Measurements from ENCODE around the gene ATP7A.
"Not testable (repeated sequence)": the region's sequence is repeated elsewhere in the genome, so short reads cannot be mapped to it uniquely, and the experiment has no call there.

ATP7A gene

GRCh38 chrX:77910108-77910840 lies at the start of gene ATP7A:
ATP7A (plus strand) TSS chrX:77910693; CDS start chrX:77971642, 60,949 bp downstream.
- DNase-seq (ENCODE audit: low spot score): peak; percentile 88

DNA sequence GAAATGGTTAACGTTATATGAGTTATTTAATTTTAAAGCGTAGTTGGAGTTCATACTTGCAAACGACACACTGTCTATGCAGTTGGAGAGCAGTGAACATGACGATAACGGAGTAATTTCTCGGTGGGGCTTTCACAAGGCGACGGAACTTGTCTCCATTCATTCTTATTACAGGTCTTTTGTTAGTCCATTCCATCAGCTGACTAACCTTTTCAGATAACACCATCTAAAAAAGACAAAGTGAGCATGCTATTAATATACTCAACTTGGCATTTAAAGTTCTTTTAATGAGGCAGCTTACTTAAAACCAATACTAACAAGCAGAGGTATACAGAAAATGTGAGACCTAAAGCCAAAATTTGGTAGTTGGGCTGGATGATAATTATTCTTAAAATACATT lies 35.1 kb upstream of the ATP7A start:
- no peak for DNase-seq (ENCODE audit: low spot score)

DNA sequence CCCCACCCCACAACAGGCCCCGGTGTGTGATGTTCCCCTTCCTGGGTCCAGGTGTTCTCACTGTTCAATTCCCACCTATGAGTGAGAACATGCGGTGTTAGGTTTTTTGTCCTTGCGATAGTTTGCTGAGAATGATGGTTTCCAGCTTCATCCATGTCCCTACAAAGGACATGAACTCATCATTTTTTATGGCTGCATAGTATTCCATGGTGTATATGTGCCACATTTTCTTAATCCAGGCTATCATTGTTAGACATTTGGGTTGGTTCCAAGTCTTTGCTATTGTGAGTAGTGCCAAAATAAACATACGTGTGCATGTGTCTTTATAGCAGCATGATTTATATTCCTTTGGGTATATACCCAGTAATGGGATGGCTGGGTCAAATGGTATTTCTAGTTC lies 29.1 kb upstream of the ATP7A start:
- not testable (repeated sequence) for DNase-seq (ENCODE audit: low spot score)

DNA sequence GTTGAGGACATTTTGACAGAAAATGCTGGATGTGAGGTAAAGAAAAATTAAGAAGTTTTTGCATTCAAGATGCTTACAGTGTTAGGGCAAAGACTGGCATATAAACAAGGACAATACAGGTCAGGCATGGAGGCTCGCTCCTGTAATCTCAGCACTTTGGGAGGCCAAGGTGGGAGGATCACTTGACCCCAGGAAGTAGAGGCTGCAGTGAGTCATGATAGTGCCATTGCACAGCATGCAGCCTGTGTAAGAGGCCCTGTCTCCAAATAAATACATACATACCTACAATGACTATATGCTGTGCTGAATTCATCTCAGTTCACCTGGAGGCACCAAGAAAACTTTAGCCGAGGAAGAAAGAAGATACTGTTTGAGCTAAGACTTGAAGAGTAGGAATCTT lies 17.6 kb upstream of the ATP7A start:
- DNase-seq (ENCODE audit: low spot score): no peak

- DNase-seq (ENCODE audit: low spot score): no peak
Measured at GRCh38 chrX:77893713-77894112, 16.8 kb upstream of the ATP7A start.

- DNase-seq (ENCODE audit: low spot score): peak; percentile 96
Measured at GRCh38 chrX:77894921-77895886, 15.3 kb upstream of the ATP7A start, which contains the start of gene MAGT1. MAGT1 (minus strand) TSS chrX:77895435; CDS start chrX:77895410, 25 bp downstream.

DNA sequence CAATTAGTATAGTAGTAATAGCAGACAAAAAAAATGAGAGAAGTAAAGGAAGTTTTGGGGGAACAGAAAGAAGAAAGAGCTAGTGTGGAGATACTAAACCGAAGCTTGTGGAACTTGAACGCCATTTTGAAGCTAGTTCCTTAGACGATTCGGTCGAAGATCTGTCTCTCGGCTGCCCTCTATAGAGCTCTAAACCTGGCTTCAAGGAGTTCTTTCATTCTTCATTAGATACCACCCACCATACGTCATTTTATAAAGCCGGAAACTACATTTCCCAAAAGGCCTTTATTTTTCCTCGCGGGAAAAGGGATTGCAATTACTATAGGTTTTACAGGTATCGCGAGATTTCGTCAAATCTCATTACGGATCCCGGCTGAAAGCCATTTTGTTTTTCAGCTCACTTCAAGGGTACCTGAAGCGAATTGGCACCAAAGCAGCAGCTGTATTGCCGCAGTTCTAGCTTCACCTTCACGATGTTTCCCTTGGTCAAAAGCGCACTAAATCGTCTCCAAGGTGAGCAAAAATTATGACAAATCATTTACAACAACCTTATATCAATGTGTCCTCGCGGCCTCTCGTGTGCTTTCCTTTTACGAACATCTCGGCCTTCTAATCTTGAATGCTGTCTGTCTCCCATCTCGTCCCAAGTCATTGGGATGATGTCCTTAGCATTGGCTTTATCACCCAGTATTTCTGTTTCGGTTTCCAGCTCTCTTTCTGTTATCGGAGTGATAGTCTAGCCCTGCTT lies 11.2 kb upstream of the ATP7A start, which contains the start of gene COX7B:
TSS of gene COX7B (plus strand) at position 388 of the 748 bp plus-strand sequence. CDS start at position 474, 86 bp downstream.
- peak; percentile 96 for DNase-seq (ENCODE audit: low spot score)

GRCh38 chrX:77900688-77901087 lies 9.8 kb upstream of the ATP7A start:
- no peak for DNase-seq (ENCODE audit: low spot score)

DNA sequence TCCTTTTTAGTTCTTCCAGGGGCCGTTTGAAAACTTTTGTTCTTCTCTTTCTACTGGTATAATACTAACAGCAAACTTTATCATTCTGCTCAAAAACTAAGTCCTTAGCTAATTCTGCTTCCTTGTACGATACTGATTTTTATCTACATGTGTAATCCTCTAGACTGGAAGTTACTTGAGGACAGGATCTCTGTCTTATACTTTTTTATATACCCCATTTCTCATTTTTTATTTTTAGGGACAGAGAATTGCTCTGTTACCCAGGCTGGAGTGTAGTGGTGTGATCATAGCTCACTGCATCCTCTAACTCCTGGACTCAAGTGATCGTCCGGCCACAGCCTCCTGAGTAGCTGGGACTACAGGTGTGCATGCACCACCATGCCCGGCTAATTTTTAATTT lies 9.0 kb upstream of the ATP7A start:
- no peak for DNase-seq (ENCODE audit: low spot score)

DNA sequence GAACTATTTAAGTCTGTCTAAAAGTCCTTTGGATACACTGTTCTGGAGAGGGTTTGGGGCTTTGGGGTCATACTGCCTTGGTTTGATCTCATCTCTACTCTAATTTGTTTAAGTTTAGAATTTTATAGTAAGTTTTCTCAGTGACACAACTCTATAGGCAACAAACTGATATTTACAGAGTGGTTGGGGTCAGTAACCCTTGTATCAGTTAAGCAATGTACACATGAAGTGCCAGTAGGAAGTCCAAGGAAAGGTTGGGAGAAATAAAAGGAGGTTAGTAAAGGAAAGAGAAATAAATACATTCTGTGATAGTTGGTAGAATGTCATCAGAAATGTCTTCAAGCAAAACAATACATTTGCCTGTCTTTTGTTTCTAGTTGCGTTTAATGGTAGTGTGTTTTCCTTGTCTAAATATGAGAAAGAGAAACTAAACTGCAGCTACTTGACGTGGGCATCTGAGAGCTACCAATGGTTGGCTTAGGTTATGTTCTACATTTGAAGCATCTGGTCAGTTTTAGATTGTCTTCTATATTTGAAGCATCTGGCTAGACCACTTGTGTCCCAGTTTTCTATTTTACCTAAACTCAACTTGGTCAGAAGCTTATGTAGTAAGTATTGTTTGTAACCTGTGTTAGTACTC lies 6.9 kb downstream of the ATP7A start:
- DNase-seq (ENCODE audit: low spot score): no peak

DNA sequence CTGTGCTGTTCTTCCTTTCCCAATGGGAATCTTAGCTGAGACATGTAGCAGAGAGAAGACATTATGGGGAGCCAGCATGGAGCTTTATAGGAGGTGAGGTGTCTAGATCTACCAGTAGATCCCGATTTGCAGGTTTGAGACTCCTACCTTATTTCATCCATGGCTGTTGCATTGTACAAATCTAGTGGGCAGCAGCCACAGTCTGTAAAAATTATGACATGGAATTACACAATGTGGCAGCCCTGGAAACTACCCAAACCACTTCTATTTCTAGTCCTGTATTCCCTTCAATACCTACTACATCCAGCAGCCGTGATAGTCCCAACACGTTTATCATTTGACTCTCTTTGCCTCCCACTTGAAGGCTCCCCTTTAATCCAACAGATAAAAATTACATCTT lies 8.1 kb downstream of the ATP7A start:
- no peak for DNase-seq (ENCODE audit: low spot score)

GRCh38 chrX:77919370-77919769 lies 8.9 kb downstream of the ATP7A start:
- not testable (repeated sequence) for DNase-seq (ENCODE audit: low spot score)

DNA sequence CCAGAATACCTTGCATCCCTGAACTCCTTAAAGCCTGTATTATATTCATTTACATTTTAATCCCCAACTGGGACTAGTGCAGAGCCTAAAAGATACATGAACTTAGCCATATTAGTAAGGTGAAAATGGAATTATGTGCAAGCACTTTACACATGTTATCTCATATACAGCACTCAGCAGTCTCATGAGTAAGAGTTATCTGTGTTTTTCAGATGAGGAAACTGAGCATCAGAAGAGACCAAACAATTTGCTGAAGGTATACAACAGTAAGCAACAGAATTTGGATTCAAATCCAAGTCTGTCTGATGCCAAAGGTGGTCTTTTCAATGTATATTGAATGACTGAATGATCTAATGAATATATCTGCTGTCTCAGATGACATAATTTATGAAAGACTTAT lies 12.3 kb downstream of the ATP7A start:
- DNase-seq (ENCODE audit: low spot score): peak; percentile 78

- DNase-seq (ENCODE audit: low spot score): no peak
Measured at GRCh38 chrX:77924320-77924859, 13.9 kb downstream of the ATP7A start.

DNA sequence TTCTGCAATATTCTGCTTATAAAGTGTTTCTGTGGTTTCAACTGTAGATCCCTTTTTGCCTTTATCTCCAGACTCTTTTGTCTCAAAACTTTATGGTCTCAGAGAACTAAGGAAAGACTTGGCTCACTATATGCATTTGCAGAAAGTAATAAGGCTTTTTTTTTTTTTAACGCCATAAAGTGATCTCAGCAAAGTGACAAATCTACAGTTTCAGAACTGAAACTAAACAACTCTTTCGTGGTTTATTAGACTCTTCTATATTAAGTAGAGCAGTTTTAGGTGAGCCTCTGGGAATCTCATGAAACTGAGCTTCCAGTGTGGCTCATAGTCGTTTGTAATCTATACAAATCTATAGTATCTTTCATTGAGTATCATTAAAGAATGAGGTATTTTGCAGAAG lies 15.3 kb downstream of the ATP7A start:
- no peak for DNase-seq (ENCODE audit: low spot score)

DNA sequence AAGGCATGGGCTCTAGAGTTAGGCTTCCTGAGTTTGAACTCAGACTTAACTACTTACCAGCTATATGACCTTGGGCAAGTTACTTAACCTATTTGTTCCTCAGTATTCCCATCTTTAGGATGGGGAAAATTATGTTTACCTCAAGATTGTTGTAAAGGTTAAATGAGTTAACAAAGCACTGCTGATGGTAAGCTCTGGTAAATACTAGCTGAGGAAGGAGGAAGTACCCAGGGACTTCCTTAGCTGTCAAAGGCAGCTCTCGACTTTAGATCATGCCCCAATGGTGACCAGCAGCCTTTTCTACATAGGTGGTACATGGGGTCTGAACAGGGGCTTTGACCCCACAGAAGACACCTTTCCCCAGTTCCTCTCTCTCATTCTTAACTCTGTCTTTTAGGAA lies 20.1 kb downstream of the ATP7A start:
- DNase-seq (ENCODE audit: low spot score): no peak

- no peak for DNase-seq (ENCODE audit: low spot score)
Measured at GRCh38 chrX:77935886-77936285, 25.4 kb downstream of the ATP7A start.

GRCh38 chrX:77936299-77936698 lies 25.8 kb downstream of the ATP7A start:
- DNase-seq (ENCODE audit: low spot score): no peak

DNA sequence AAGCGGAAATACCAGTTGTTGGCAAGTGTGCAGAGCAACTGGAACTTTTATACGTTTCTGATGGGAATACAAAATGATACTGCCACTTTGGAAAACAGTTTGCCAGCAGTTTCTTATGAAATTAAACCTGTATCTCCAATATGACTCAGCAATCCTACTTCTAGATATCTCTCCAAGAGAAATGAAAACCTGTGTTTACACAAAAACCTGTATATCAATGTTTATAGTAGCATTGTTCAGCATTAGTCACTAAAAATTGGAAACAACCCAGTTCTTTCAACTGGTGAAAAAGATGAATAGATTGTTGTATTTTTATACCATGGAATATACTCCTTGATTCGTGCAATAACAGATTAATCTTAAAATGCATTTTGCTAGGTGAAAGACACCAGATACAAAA lies 26.8 kb downstream of the ATP7A start:
- DNase-seq (ENCODE audit: low spot score): peak; percentile 52

GRCh38 chrX:77938083-77938680 lies 27.7 kb downstream of the ATP7A start:
- peak; percentile 75 for DNase-seq (ENCODE audit: low spot score)

DNA sequence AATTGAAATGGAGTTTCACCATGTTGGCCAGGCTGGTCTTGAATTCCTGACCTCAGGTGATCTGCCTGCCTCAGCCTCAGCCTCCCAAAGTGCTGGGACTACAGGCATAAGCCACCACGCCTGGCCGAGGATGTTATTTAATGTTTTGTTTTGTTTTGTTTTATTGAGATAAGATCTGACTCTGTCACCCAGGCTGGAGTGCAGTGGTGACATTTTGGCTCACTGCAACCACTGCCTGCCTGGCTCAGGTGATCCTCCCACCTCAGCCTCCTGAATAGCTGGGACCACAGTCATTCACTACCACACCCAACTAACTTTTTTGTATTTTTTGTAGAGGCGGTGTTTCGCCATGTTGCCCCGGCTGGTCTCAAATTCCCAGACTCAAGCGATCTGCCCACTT lies 34.5 kb downstream of the ATP7A start:
- not testable (repeated sequence) for DNase-seq (ENCODE audit: low spot score)
